Jurkat, Clone E6-1 (cell line): ENCODE results near the gene FAM53A.
"Not testable (repeated sequence)": the region's sequence is repeated elsewhere in the genome, so short reads cannot be mapped to it uniquely, and the experiment has no call there.

Source experiments
- DNase-seq: peaks from one replicate; pipeline ENCODE4 v3.0.0-alpha.2; 2011; ENCODE audit warnings: low read depth, low spot score
- H3K4me3 ChIP-seq: 2 replicates; pipeline ENCODE4 v1.5.1; 2011; ENCODE audit warnings: mild to moderate bottlenecking, low read length, control low read depth, moderate library complexity

The FAM53A gene

DNA sequence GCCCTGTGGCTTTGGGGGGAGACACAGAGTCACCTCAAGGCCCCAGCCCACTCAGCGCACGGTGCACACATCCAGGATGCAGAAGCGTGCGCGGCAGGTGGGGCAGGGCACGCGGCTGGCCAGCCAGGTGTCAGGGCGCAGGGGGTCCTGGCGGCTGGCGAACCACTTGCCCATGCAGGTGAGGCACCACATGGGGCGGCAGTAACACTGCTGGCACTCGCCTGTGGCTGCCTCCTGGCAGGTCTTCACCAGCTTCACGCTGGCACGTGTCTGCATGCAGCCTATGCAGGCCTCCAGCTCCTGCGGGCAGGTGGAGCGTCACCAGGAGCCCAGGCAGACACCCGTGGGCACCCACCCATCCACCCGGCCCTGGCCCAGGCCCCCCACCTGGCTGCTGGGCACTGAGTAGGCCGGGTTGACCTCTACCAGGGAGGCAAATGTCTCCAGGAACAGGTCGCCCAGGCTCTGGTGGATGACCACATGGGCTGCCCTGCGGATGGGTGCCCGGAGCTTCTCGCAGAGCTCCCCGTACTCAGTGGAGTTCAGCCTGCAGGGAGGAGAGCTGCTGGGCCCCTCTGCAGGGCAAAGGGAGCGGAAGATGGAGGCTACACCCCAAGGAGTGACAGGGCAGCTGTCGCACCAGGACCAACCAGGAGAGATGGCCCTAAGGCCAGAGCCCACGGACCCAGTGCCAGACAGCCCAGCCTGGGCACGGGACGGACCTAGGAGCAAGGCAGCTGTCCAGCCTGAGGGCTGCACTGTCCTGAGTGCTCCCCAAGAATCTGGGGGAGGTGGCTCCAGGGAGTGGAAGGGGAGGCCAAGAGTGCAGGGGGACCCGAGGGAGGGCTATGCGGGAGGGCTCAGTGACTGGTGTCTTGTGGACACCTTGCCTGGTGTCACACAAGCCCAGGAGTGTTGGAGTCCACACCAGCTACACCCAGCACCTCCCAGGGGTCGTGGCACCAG is 33.3 kb upstream of the FAM53A start:
- no peak overlapping the region for H3K4me3 ChIP-seq
- DNase-seq = no peak

DNA sequence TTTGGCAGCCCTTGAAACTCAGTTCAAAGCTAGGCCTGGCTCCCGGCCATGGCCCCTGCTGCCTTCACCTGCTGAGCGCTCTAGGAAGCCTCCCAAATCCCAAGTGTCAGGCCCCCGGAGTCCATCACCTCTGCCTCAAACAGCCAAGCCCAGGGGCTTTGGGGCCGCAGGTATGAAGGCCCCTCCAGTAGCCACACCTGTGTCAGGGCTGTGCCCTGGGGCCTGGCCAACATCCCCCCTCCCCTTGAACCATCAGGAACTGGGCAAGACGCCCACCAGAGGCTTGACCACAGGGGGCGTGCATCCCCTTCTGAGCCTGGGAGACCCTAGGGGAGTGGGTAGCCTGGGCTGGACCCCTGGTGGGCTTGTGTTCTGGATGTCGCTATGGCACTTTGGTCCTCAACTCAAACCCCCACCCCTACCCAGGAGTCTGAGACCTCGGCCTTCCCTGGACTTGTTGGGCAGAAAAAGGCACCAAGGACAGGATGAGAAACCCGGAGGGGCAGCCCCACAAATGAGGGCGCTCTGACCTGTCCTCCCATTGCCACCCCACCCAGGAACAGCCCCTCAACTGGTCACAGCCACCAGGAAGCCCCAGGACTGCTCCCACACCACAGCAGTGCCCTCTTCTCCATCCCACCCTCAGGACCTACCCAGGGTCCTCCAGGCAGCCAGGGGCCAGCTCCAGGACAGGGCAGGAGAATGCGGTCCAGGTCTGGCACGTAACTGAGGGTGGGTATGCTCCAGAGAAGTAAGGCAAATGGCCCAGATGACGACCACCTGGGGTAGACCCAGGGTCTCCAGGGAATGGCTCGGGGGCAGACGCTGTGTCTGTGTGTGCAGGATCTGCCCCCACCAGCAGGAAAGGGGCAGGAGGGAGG is 32.2 kb upstream of the FAM53A start:
- DNase-seq = no peak
- H3K4me3 ChIP-seq = no peak overlapping the region

DNA sequence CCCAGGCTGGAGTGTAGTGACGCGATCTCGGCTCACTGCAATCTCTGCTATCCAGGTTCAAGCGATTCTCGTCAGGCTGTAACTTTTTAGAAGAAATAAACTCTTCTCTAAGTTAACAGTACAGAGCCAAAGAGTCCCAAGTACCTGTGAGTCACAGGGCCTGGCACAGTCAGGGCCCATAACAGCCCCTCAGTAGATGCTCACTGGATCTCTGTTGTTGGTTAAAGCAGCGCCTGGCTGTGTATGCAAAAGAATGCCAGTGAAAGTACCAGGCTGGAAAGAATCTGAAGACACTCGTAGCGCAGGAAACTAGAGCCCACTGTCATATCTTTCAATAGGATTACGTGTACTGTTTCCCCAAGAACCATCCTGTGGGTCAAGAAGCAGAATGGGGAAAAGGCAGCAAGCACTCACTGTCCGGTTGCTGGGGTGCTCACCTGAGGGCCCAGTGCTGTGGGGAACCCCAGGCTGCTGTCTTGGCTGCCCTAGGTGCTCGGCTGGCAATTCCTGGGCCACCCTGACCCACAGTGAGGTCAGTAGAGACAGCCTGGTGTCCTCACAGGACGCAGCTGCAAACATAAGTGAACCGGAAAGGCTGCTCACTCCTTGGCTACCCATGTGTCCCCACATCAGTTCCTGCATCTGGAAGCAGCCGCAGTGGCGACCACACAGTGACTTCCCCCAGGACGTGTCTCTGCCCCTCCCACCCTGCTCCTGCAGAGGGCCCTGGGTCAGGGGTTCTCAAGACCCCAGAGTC is 31.1 kb upstream of the FAM53A start:
- H3K4me3 ChIP-seq = no peak overlapping the region
- DNase-seq = no peak

DNA sequence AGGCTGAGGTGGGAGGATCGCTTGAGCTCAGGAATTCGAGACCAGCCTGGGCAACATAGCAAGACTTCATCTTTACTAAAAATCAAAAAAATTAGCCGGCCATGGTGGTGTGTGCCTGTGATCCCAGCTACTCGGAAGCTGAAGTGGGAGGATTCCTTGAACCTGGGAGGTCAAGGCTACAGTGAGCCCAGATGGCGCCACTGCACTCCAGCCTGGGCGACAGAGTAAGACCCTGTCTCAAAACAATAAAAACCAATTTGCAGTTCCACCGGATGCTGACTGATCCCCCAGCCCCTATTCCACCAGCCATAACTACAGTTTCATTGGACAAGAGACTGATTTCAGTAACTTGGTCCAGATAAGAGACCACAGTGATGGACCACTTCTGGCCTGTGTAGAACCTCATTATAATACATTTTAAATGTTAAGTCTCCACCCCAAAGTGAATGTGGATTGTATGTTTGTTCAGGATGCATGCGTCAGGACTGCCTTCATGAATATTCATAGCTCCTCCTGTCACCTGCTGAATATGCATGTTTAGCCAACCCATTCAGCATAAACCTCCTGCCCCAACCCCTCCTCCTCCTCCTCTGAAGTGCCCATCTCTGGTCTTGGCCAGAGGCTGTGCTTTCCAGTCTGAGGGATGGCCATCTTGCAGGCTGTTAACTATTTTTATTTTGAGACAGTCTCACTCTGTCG is 30.3 kb upstream of the FAM53A start:
- DNase-seq = no peak
- H3K4me3 ChIP-seq = peak overlapping the region; percentile 99; the same call in 1 of the 2 replicates

DNA sequence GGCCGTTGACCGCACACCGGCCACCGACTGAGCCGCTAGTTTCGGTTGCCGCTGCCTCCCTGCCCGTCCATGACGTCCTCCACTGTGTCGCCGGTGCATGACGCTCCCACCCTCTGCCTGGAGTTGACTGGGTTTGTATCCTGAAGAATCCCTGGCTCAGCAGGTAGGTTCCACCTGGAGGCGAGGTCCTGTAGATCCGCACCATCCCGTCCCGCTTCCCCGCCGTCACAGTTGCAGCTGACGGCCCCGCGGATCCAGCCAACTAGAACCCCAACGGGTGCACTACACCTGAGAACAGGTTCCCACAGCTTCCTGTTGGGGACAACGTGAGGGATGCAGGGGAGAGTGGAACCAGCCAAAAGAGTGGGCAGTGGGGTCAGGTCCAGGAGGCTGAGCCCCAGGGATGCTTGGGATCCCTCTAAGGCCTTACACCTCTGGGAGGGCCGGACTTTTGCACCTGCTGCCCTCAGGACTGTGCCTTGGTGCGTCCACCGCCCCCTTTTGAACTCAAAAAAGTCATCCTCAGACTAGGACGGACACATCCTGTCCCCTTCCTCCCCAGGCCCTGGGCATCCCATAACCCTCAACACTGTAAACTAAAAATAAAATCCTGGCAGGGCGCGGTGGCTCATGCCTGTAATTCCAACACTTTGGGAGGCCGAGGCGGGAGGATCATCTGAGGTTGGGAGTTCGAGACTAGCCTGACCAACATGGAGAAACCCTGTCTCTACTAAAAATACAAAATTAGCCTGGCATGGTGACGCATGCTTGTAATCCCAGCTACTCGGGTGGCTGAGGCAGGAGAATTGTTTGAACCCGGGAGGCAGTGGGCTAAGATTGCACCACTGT is 29.1 kb upstream of the FAM53A start:
- no peak for DNase-seq
- peak overlapping the region; percentile 99 for H3K4me3 ChIP-seq

DNA sequence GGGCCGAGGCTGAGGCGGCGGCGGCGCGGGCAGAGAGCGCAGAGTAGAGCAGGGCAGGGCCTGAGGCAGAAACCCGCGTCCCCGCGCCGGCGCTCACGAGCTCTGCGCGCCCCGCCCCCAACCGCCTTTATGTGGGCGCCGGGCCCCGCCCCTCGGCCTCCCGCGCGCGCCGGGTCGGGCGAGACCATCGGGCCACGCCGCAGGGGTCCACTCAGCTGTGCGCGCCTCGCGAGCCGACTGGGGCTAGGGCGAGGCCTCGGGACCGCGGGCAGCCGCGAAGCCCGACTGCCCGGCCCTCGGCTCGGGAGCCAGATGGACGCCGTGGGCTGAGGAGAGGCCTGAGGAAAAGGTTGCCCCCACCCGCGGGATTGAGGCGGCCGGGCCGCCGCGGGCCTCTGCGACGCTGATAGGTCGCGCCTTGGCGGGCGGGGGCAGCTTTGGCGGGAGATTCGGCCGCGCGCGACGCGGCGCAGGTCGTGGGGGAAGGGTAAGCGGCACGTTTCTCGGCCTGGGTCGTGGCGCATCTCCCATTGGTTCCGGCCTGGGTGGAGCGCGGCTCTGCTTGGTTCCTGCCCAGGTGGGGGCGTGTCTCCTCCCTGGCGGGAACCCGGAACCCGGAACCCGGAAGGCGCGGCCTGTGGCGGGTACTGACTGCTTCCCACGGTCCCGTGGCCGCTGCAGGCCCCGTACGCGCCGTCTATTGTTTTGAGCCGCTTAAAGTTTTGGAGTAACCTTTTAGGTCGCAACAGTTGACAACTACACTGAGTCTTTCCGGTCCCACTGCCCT is 28.3 kb upstream of the FAM53A start, which contains the start of gene SLBP:
Gene SLBP, minus strand, starts transcription at position 104 of the 787 bp plus-strand sequence. CDS start 131 bp downstream, outside the sequence.
- peak; percentile 97 for DNase-seq
- peak within 1 kb of the TSS; percentile 99 for H3K4me3 ChIP-seq

DNA sequence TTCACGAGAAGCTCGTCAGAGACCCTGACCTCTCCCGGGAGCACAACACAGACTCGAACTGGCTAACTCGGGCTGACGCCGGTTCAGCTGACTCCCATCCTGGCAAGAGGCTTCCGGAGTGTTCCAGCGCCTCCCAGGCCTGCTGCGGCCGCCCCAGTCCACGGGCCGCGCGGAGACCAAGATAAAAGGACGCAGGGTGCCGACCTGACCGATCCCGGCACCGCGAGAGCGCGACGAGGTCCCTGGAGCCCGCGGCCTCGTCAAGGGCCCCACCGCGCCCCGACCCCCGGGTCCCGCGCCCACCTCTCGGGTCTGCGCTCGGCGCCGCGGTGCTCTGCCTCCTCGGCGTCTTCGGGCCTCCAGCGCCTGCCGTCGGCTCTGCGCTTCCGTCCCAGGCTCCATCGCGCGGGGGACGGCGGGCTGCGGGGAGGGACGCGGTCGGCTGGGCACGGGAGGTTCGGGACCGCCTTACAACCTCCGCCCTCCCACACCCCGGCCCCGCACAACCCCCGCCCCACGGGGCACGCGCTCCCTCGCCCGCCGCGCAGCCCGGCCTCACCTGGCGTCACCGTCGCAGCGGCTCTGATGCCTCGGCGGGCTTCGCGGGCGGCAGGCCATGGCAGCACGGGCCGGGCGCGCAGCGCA is 27.6 kb upstream of the FAM53A start:
- H3K4me3 ChIP-seq = peak overlapping the region; percentile 99
- no peak for DNase-seq

DNA sequence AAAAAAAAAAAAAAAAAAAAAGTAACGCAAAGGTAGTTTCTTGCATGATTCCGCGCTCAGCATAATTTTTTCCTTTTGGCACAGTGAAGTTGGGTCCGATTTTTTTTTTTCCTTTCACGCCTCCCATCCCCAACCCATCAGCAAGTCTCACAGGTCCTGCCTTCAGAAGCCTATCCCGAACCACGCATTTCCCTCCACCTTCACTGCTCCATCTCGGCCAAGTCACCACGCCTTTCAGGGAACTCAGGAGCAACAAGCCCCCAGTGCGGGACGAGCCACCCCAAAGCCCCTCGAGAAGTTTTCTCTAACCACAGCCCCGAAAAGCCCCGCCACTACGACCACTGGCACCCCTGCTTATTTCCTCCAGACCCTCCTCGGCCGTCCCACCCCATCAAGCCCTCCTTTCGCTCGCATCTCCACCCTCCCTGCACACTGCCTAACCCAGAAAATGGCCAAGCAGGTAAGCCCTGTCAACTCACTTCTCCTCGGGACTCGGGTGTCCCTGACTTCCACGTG is 27.0 kb upstream of the FAM53A start:
- peak overlapping the region; percentile 99 for H3K4me3 ChIP-seq
- no peak for DNase-seq

DNA sequence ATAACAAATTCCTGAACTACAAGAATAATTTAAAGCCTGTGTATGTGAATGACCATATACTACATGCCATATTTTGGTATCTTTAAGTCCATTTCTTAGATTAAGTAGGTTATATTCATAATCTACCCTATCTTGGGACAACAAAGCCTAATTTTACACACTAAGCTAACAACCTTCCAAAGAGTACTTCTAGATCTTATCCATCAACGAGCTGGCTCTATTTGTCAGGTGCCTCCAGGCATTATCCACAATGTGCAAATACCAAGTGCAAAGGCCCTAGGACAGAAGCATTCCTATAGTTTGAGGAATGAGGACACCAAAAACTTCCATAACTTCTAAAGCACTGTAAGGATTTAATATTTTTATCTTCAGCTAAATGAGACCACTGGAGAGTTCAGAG is 24.5 kb upstream of the FAM53A start:
- no peak overlapping the region for H3K4me3 ChIP-seq
- no peak for DNase-seq

DNA sequence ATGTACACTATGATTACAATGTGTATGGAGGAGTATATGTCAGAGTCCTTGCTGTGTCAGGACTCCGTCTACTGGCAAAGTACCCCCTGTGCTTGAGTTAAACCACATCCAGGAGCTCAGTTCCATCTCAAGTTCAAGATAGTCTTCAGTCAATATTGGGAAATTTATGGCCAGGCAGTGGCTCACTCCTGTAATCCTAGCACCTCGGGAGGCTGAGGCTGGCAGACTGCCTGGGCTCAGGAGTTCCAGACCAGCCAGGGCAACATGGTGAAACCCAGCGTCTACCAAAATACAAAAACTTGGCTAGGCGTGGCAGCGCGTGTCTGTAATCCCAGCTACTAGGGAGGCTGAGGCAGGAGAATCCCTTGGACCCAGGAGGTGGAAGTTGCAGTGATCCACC is 22.2 kb upstream of the FAM53A start:
- no peak for DNase-seq

DNA sequence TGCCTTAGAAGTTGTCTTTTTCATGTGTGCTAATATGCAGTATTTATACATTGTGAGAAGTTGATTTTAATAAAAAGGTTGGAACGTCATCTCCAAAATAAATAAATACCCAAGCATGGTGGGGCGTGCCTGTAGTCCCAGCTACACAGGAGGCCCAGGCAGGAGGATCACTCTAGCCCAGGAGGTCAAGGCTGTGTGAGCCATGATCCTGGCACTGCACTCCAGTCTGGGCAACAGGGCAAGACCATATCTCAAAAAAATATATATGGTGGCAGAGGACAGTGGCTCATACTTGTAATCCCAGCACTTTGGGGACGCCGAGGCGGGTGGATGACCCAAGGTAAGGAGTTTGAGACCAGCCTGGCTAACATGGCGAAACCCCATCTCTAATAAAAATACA is 21.6 kb upstream of the FAM53A start:
- no peak for DNase-seq

More for the DNA sequence above, 22.2 kb upstream of the FAM53A start:
- H3K4me3 ChIP-seq = no peak overlapping the region

DNA sequence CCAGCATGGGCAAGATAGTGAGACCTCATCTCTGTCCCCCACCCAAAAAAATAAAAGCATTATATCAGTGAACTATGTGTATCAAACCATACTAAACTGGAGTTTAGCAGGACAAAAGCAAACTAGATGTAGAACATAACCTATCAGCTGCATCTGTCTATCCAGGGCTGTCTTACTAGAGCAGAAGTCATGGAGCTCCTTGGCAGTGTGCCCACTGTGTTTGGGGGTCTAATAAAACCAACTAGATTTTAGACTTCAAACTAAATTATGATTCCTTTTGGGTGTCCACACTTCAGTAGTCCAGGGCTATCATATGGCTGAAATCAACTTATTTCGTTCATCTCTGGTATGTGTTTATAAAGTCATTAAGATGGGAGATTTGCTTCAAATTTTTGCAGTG is 19.8 kb upstream of the FAM53A start:
- DNase-seq = no peak
- no peak overlapping the region for H3K4me3 ChIP-seq

More for the DNA sequence above, 21.6 kb upstream of the FAM53A start:
- H3K4me3 ChIP-seq = no peak overlapping the region

DNA sequence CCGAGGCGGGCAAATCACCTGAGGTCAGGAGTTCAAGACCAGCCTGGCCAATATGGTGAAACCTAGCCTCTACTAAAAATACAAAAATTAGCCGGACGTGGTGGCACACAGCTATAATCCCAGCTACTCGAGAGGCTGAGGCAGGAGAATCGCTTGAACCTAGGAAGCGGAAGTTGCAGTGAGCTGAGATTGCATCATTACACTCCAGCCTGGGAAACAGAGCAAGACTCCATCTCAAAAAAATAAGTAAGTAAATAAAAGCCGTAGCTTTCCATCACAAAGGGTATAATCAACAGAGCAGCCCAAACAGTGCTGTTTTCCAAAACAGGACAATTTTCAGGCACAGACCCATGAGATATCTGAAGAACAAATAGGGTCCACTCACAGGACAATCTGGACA is 17.6 kb upstream of the FAM53A start:
- DNase-seq, H3K4me3 ChIP-seq: not testable (repeated sequence)

DNA sequence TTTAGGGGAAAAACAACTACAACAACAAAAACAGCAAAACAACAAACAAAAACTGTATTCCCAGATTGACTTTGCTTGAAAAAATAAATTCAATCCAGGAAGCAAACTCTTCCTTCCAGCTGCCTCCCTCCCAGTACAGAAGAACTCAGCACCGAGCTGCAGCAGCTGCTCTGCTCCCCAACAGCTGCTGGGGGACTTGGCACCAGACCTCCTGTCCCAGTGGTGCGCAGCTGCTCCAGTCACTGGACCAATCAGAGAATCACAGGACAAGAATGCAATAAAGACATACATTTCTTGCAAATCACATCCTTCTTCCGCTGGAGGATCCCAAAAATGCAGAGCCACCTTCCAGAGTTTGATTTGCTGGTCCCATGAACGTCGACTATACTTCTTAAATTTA is 11.8 kb upstream of the FAM53A start:
- H3K4me3 ChIP-seq = no peak overlapping the region
- DNase-seq = no peak

DNA sequence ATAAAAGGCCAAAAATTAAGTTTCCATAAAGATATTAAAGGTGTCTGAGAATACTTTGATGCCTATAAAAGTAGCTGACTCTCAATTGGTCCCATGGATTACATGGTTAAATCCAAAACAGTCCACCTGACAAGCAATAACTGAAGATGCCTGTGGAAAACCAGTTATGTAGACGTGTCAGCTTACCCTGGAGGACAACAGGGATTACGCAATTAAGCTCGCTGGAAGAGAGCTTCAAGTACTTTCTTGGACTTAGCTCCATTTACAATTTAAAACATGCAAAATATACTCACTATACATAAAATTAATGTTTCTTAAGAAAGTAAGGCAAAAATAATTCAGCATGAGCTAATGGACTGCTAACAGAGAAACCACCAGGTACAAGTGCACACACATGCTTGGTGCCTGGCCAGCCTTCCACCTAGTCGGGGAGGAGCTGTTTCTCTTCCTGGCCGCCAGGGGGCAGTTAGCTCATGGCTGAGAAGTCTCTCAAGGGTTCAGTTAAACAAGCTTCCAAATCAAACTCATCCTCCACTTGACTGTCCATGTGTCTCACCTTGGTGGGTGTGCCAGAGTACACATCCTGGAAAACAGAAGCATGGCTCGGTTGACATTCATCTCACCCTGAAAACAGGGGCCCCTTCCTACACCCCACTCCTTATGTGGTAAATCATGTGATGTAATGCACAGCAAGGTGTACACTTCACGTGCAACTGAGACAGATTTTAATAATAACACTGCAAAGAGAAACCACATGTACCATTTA is 9.2 kb upstream of the FAM53A start:
- DNase-seq = peak; percentile 69
- H3K4me3 ChIP-seq = no peak overlapping the region
